OCI-LY7 (cell line): ENCODE results near the gene MVD. TPM values are rescaled to one million over a fixed set of nuclear protein-coding genes. Genes with fewer than 3 reads are reported as not detected.

Experiments
- BruUV-seq: library from RNA; stranded (reverse); fragments of 400-500 nt; replicated peaks from 2 replicates; lab custom pipeline; 2021; lab: Mats Ljungman, UMichigan
- CTCF ChIA-PET: fragments of 300-600 bp; sonication (Branson Sonifier 250); formaldehyde crosslinking; loops from one replicate; lab custom pipeline; 2022; ENCODE audit warnings: antibody characterized with exemption; ENCODE audit not compliant: unreplicated experiment; lab: Charles Lee
- POLR2A ChIA-PET: fragments of 300-600 bp; sonication (Branson Sonifier 250); formaldehyde crosslinking; loops from one replicate; lab custom pipeline; 2022; ENCODE audit warnings: antibody characterized with exemption; lab: Charles Lee
- DNase-seq: peaks from one replicate; pipeline ENCODE4 v3.0.0-alpha.2; 2015; ENCODE audit warnings: low spot score
- H2AFZ ChIP-seq: fragments of 200-600 bp; sonication (generic), shearing (Covaris generic); 2 replicates; pipeline ENCODE4 v1.6.1; 2014; ENCODE audit warnings: mild to moderate bottlenecking, antibody characterized with exemption, low read length, moderate library complexity
- H3K27ac ChIP-seq: fragments of 200-600 bp; sonication (generic); 2 replicates; pipeline ENCODE4 v1.5.1; 2014; ENCODE audit warnings: mixed run types, low read depth, mild to moderate bottlenecking, moderate library complexity, low read length, inconsistent platforms; ENCODE audit not compliant: poor library complexity, severe bottlenecking
- H3K36me3 ChIP-seq: fragments of 200-600 bp; sonication (generic); 2 replicates; pipeline ENCODE4 v1.6.1; 2014; ENCODE audit warnings: mild to moderate bottlenecking, antibody characterized with exemption, low read length, moderate library complexity, mixed read lengths; ENCODE audit not compliant: insufficient read depth
- H3K4me1 ChIP-seq: fragments of 200-600 bp; sonication (generic); 2 replicates; pipeline ENCODE4 v1.5.1; 2014; ENCODE audit warnings: mild to moderate bottlenecking, low read length; ENCODE audit not compliant: insufficient read depth, poor library complexity, severe bottlenecking
- H3K4me2 ChIP-seq: fragments of 200-600 bp; sonication (generic); 2 replicates; pipeline ENCODE4 v1.6.1; 2014; ENCODE audit warnings: mild to moderate bottlenecking, low read length
- H3K4me3 ChIP-seq: fragments of 200-600 bp; sonication (generic); 2 replicates; pipeline ENCODE4 v1.5.1; 2014; ENCODE audit warnings: mild to moderate bottlenecking, low read depth, low read length; ENCODE audit not compliant: poor library complexity, severe bottlenecking
- H3K79me2 ChIP-seq: fragments of 200-600 bp; sonication (generic); 2 replicates; pipeline ENCODE4 v1.6.1; 2016; ENCODE audit warnings: low read depth, mild to moderate bottlenecking, low read length, moderate library complexity, mixed read lengths; ENCODE audit not compliant: insufficient read depth
- H3K9me2 ChIP-seq: fragments of 200-600 bp; sonication (generic); 2 replicates; pipeline ENCODE4 v1.6.1; 2016; ENCODE audit warnings: mild to moderate bottlenecking, low read length, mixed read lengths; ENCODE audit not compliant: insufficient read depth
- H3K9me3 ChIP-seq: fragments of 200-600 bp; sonication (generic); 2 replicates; pipeline ENCODE4 v1.6.1; 2014; ENCODE audit warnings: mild to moderate bottlenecking, mixed run types, low read length, mixed read lengths
- H4K20me1 ChIP-seq: fragments of 200-600 bp; sonication (generic); 2 replicates; pipeline ENCODE4 v1.6.1; 2014; ENCODE audit warnings: mild to moderate bottlenecking, antibody characterized with exemption, low read length, moderate library complexity, mixed read lengths; ENCODE audit not compliant: insufficient read depth
- EZH2phosphoT487 ChIP-seq: fragments of 200-600 bp; sonication (generic); IDR thresholded peaks from 2 replicates; pipeline ENCODE4 v1.6.1; 2018; ENCODE audit warnings: low read depth, borderline replicate concordance, mild to moderate bottlenecking, mixed run types, antibody characterized with exemption, low read length, moderate library complexity, mixed read lengths
- intact Hi-C: fragments of 100-400 bp; cut with micrococcal nuclease; formaldehyde crosslinking; loops from one replicate; pipeline ENCODE4 v1.10.0; 2022; ENCODE audit not compliant: unreplicated experiment
- total RNA-seq, 2 experiments: library from RNA; depleted of rRNA in 1 of 2; stranded (reverse); fragments of >200 nt in 1 of 2; shearing (Covaris generic) in 1 of 2; gene quantifications; 2 replicates each; pipeline ENCODE4 v1.2.3, GENCODE V29; 2014 to 2022
- TF ChIP-seq, protein P1 (sequence below): fragments of 200-600 bp; sonication (generic); conservative IDR thresholded peaks from 2 replicates; pipeline ENCODE4 v1.5.1; 2014; ENCODE audit warnings: mild to moderate bottlenecking, antibody characterized with exemption, low read length, moderate library complexity, mixed read lengths

MVD gene
- total RNA-seq, 2 experiments from 2014 or later: 65.6 to 158 TPM

DNA sequence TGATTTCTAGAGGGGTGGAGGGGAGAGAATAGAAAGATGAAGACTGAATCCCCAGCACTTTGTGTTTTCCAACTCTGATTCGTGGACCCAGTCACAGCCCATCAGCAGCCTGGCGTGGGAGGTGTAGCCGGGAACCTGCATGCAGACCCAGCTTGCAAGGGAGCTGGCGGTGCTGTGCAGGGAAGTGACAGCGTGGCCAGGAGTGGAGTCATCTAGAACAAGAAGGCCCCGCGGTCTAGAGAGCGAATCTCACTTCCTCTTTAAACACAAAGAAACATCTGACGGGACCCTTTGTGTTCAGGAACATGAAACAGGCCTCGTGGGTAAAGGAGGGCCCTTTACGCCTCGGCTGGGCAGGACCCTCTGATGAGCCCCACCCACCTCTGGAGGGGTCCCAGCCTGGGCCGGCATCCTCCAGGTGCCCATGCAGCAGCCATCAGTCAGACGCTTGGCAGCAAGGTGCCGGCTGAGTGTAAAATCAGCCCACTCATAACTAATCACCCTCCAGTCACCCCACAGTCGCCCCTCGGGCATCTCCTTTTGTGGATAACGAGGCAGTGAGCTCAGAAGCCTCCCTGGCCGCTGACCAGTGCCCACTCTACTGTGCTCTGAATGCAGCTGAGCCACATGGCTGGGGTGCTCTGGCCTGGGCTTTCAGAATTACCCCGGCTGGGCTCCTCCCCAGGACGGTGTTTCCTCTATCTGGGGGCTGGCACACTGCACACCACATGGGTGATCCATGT, 19.0 kb upstream of the MVD start:
- Histone ChIP-seq H3K9me3 (no peaks in the 10 kb centered on the region), H3K4me2 (peak overlapping the region; percentile 76), H3K4me3 (peak overlapping the region; percentile 56), H3K4me1 (peaks cover 63% of the 10 kb centered on the region), H4K20me1 (no peaks in the 10 kb centered on the region), H3K79me2 (no peaks in the 10 kb centered on the region), H3K27ac (peak overlapping the region; percentile 94), H2AFZ (peak overlapping the region; percentile 53; the same call in 1 of the 2 replicates), H3K9me2 (no peaks in the 10 kb centered on the region), H3K36me3 (no peaks in the 10 kb centered on the region)
- TF ChIP-seq, protein P1, sequence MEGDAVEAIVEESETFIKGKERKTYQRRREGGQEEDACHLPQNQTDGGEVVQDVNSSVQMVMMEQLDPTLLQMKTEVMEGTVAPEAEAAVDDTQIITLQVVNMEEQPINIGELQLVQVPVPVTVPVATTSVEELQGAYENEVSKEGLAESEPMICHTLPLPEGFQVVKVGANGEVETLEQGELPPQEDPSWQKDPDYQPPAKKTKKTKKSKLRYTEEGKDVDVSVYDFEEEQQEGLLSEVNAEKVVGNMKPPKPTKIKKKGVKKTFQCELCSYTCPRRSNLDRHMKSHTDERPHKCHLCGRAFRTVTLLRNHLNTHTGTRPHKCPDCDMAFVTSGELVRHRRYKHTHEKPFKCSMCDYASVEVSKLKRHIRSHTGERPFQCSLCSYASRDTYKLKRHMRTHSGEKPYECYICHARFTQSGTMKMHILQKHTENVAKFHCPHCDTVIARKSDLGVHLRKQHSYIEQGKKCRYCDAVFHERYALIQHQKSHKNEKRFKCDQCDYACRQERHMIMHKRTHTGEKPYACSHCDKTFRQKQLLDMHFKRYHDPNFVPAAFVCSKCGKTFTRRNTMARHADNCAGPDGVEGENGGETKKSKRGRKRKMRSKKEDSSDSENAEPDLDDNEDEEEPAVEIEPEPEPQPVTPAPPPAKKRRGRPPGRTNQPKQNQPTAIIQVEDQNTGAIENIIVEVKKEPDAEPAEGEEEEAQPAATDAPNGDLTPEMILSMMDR: no peak
- TF ChIP-seq EZH2phosphoT487: no peak
- intact Hi-C loops: loop anchor here (1.0 kb wide), 3 partner anchors 19 to 48 kb away; partner anchors contain the start of gene MVD
- DNase-seq: peak; percentile 99
- CTCF ChIA-PET: interaction anchor here (0.7 kb wide), 1 partner anchor 20 kb away, joined by 4 read pairs; no protein-coding TSS in a partner anchor
- POLR2A ChIA-PET: interaction anchor here (1.8 kb wide), 1 partner anchor 17 kb away, joined by 11 read pairs; no protein-coding TSS in a partner anchor
- BruUV-seq: TSS peak; percentile 36

DNA sequence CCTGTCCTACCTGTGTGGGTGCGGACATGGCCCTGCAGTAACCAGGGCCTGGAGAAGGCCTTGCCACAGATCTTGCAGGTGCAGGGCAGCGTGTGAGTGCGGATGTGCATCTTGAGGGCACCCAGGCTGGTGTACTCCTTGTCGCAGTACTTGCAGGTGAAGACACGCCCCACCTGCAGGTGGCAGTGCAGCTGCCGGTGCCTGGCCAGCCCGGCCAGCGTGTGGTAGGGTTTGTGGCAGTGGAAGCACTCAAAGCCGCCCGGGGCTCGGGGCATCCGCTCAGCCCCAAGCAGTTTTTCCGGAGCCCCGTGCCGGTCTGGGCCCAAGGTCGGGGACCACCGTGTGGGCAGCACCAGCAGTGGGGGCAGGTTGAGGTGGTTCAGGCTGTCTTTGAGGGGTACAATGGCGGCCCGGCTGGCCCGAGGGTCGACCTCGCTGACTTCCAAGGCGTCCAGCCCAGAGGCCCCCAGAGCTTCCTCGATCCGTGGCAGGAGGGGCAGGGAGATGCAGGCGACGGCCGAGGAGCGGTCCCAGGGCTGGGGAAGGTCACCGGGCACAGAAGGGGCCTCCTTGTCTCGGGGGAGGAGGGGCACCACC, 18.3 kb upstream of the MVD start:
- H3K4me2 ChIP-seq: peak overlapping the region; percentile 76
- H3K79me2 ChIP-seq: no peaks in the 10 kb centered on the region
- peak; percentile 93 for DNase-seq
- H2AFZ ChIP-seq: peak overlapping the region; percentile 12; the same call in 1 of the 2 replicates
- H4K20me1 ChIP-seq: no peaks in the 10 kb centered on the region
- no peaks in the 10 kb centered on the region for H3K9me3 ChIP-seq
- peak overlapping the region; percentile 56 for H3K4me3 ChIP-seq
- H3K36me3 ChIP-seq: 0 out of 2 replicates have a peak, but pooled peaks cover under 1% of the 10 kb centered on the region
- H3K27ac ChIP-seq: peak overlapping the region; percentile 94
- H3K4me1 ChIP-seq: peaks cover 59% of the 10 kb centered on the region
- CTCF ChIA-PET: interaction anchor here (0.7 kb wide), 1 partner anchor 21 kb away, joined by 4 read pairs; no protein-coding TSS in a partner anchor
- TF ChIP-seq, protein P1: peak; percentile 84
- TF ChIP-seq EZH2phosphoT487: no peak
- no peaks in the 10 kb centered on the region for H3K9me2 ChIP-seq
- intact Hi-C loops: loop anchor here (1.0 kb wide), 3 partner anchors 18 to 47 kb away; partner anchors contain the start of gene MVD
- POLR2A ChIA-PET: interaction anchor here (1.8 kb wide), 1 partner anchor 16 kb away, joined by 11 read pairs; no protein-coding TSS in a partner anchor
- BruUV-seq: no TSS peak
